HepG2 (cell line): Measurements from ENCODE around the gene RAB18. TPM values are rescaled to one million over a fixed set of nuclear protein-coding genes. Genes with fewer than 3 reads are reported as not detected.

Experiments
- DNMT1 ChIP-seq: sonication (generic); formaldehyde crosslinking; IDR thresholded peaks from 2 replicates; pipeline ENCODE4 v1.5.1; 2020; ENCODE audit warnings: mild to moderate bottlenecking, missing genetic modification reagents
- FOXP1 ChIP-seq, 2 experiments: fragments of 450-650 bp in 1 of 2; IDR thresholded peaks; 2 replicates each; pipeline ENCODE4 v1.6.1; 2017 to 2018; ENCODE audit warnings: antibody characterized with exemption in 1 of 2
- HNRNPLL ChIP-seq: fragments of 200-400 bp; formaldehyde crosslinking; IDR thresholded peaks from 2 replicates; pipeline ENCODE4 v1.6.1; 2017; ENCODE audit warnings: mild to moderate bottlenecking, low read depth, low read length; ENCODE audit not compliant: poor library complexity, severe bottlenecking
- MXI1 ChIP-seq: IDR thresholded peaks from 3 replicates; pipeline ENCODE4 v1.6.1; 2012; ENCODE audit warnings: low read depth, low read length, inconsistent platforms, borderline replicate concordance
- REPIN1 ChIP-seq: sonication (generic); formaldehyde crosslinking; IDR thresholded peaks from 2 replicates; pipeline ENCODE4 v1.8.0; 2022; ENCODE audit warnings: missing genetic modification reagents, low read depth, mild to moderate bottlenecking, borderline replicate concordance
- RORA ChIP-seq: sonication (generic); formaldehyde crosslinking; IDR thresholded peaks from 2 replicates; pipeline ENCODE4 v1.5.0; 2020; ENCODE audit warnings: mild to moderate bottlenecking, missing genetic modification reagents, moderate library complexity
- SRSF9 ChIP-seq: fragments of 200-400 bp; formaldehyde crosslinking; IDR thresholded peaks from 2 replicates; pipeline ENCODE4 v1.6.1; 2018; ENCODE audit warnings: borderline replicate concordance, mild to moderate bottlenecking, low read depth, low read length; ENCODE audit not compliant: insufficient read depth, poor library complexity, severe bottlenecking
- TP53 ChIP-seq: sonication (generic); formaldehyde crosslinking; conservative IDR thresholded peaks from 2 replicates; pipeline ENCODE4 v1.4.0; 2020; ENCODE audit warnings: missing genetic modification reagents
- ZBTB38 ChIP-seq: sonication (generic); formaldehyde crosslinking; IDR thresholded peaks from 2 replicates; pipeline ENCODE4 v1.5.1; 2020; ENCODE audit warnings: mild to moderate bottlenecking, missing genetic modification reagents
- ZFP90 ChIP-seq: sonication (generic); formaldehyde crosslinking; IDR thresholded peaks from 2 replicates; pipeline ENCODE4 v1.8.0; 2022; ENCODE audit warnings: missing genetic modification reagents, mild to moderate bottlenecking, inconsistent platforms, borderline replicate concordance
- ZKSCAN5 ChIP-seq: sonication (generic); formaldehyde crosslinking; IDR thresholded peaks from 2 replicates; pipeline ENCODE4 v1.5.1; 2020; ENCODE audit warnings: mild to moderate bottlenecking, missing genetic modification reagents
- ZNF264 ChIP-seq: sonication (generic); formaldehyde crosslinking; IDR thresholded peaks from 2 replicates; pipeline ENCODE4 v1.4.0; 2020; ENCODE audit warnings: missing genetic modification reagents
- ZNF326 ChIP-seq: sonication (generic); formaldehyde crosslinking; IDR thresholded peaks from 2 replicates; pipeline ENCODE4 v1.4.0; 2020; ENCODE audit warnings: missing genetic modification reagents, borderline replicate concordance
- ZNF333 ChIP-seq: sonication (generic); formaldehyde crosslinking; IDR thresholded peaks from 2 replicates; pipeline ENCODE4 v1.4.0; 2020; ENCODE audit warnings: mild to moderate bottlenecking, missing genetic modification reagents, borderline replicate concordance
- ZNF674 ChIP-seq: sonication (generic); formaldehyde crosslinking; IDR thresholded peaks from 2 replicates; pipeline ENCODE4 v1.5.0; 2020; ENCODE audit warnings: low read depth, mild to moderate bottlenecking, missing genetic modification reagents
- ZNF703 ChIP-seq: sonication (generic); formaldehyde crosslinking; IDR thresholded peaks from 2 replicates; pipeline ENCODE4 v1.5.1; 2020; ENCODE audit warnings: missing genetic modification reagents, mild to moderate bottlenecking, moderate library complexity, borderline replicate concordance
- ZNF747 ChIP-seq: sonication (generic); formaldehyde crosslinking; IDR thresholded peaks from 2 replicates; pipeline ENCODE4 v1.8.1; 2023; ENCODE audit warnings: missing genetic modification reagents, mild to moderate bottlenecking, borderline replicate concordance
- ZNF780A ChIP-seq: sonication (generic); formaldehyde crosslinking; IDR thresholded peaks from 2 replicates; pipeline ENCODE4 v1.8.0; 2022; ENCODE audit warnings: mild to moderate bottlenecking, missing genetic modification reagents, moderate library complexity
- polyA plus RNA-seq, 8 experiments: library from polyadenylated mRNA; depleted of rRNA in 3 of 8; stranded (reverse) in 7 of 8; unstranded in 1 of 8; fragments of >200 nt; fragmentation: Illumina TruSeq in 4 of 8; extraction: Trizol in 4 of 8; gene quantifications; 2 replicates each; pipeline versions ENCODE4 v1.2.1 to v1.2.3, GENCODE V29; 2011 to 2016; ENCODE audit warnings: low read depth in 4 of 8, missing spikeins in 1 of 8, mixed read lengths in 1 of 8; ENCODE audit not compliant: insufficient read depth in 1 of 8
- total RNA-seq, 5 experiments: library from RNA; depleted of rRNA; stranded (reverse); fragments of >200 nt; fragmentation: Illumina TruSeq; extraction: Trizol; gene quantifications; 2 replicates each; pipeline ENCODE4 v1.2.3, GENCODE V29; 2016; ENCODE audit warnings: low read depth in 1 of 5
- TF ChIP-seq, protein P1 (sequence below): sonication (generic); formaldehyde crosslinking; IDR thresholded peaks from 2 replicates; pipeline ENCODE4 v1.4.0; 2020; ENCODE audit warnings: missing genetic modification reagents, borderline replicate concordance
- TF ChIP-seq, protein P2 (sequence below): sonication (generic); formaldehyde crosslinking; IDR thresholded peaks from 2 replicates; pipeline ENCODE4 v1.8.1; 2023; ENCODE audit warnings: mild to moderate bottlenecking, missing genetic modification reagents
- TF ChIP-seq, protein P3 (sequence below): sonication (generic); formaldehyde crosslinking; IDR thresholded peaks from 2 replicates; pipeline ENCODE4 v1.4.0; 2020; ENCODE audit warnings: missing genetic modification reagents, borderline replicate concordance

The RAB18 gene
- total and polyA plus RNA-seq, 2 of the 13 experiments (the other 11 are each of a cell fraction or from before 2014, with no cell fraction given) = 22.3 to 69.1 TPM

DNA sequence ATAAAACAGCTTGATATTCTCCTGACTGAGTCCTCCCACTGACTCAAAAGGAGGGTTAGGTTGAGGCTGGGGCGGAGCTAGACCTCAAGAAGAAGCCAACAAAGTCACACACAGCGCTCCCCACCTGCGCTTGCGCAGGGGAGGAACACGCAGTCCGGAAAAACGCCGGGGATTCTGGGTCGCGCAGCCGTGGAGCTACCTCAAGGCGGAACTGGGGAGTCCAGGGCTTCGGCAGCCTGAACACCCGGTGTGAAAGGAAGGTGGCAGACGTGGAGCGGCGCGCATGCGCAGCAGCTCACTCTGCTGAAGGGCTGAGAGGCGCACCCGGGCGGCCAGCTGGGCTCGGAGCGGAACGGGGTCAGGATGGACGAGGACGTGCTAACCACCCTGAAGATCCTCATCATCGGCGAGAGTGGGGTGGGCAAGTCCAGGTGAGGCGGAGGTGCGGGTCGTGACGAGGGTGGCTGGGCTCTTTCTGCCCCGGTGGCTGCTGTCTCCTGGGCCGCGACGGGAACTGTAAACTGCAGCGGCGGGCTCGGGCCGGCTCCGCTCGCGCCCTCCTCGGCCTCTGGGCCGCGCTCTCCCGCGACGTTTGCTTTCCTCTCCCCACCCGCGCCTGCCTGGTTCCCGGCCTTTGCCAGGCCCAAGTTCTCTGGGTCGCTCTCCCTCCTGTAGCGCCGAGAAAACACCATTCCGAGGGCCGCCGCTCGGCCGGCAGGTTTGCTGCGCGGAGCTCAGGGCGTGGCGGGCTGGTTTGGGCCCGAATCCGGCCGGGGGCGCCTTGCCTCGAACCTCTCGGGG is at the start of gene RAB18 (continued):
- TF ChIP-seq, protein P1, sequence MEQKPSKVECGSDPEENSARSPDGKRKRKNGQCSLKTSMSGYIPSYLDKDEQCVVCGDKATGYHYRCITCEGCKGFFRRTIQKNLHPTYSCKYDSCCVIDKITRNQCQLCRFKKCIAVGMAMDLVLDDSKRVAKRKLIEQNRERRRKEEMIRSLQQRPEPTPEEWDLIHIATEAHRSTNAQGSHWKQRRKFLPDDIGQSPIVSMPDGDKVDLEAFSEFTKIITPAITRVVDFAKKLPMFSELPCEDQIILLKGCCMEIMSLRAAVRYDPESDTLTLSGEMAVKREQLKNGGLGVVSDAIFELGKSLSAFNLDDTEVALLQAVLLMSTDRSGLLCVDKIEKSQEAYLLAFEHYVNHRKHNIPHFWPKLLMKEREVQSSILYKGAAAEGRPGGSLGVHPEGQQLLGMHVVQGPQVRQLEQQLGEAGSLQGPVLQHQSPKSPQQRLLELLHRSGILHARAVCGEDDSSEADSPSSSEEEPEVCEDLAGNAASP (CRISPR knock-in tag) = peak; percentile 45; the same call in 1 of the 2 replicates
- no peak; the same call in 1 of the 2 replicates for TF ChIP-seq TP53 (CRISPR knock-in tag)
- TF ChIP-seq MXI1 = peak; percentile 53; the same call in 1 of the 3 replicates
- 0 out of 2 replicates have a peak, but pooled peaks have one; percentile 33 for TF ChIP-seq ZKSCAN5 (CRISPR knock-in tag)
- TF ChIP-seq FOXP1 (IDR thresholded peaks at IDR 0.05) = no peak
- no peak for TF ChIP-seq FOXP1 (CRISPR knock-in tag; IDR thresholded peaks at IDR 0.05)
- TF ChIP-seq ZNF326 = no peak
- no peak for TF ChIP-seq RORA (CRISPR knock-in tag)
- peak; percentile 82; the same call in 1 of the 2 replicates for TF ChIP-seq ZNF703
- peak; percentile 73 for TF ChIP-seq HNRNPLL
- TF ChIP-seq ZNF333 (CRISPR knock-in tag) = no peak
- peak; percentile 31 for TF ChIP-seq ZNF264 (CRISPR knock-in tag)
- TF ChIP-seq, protein P2, sequence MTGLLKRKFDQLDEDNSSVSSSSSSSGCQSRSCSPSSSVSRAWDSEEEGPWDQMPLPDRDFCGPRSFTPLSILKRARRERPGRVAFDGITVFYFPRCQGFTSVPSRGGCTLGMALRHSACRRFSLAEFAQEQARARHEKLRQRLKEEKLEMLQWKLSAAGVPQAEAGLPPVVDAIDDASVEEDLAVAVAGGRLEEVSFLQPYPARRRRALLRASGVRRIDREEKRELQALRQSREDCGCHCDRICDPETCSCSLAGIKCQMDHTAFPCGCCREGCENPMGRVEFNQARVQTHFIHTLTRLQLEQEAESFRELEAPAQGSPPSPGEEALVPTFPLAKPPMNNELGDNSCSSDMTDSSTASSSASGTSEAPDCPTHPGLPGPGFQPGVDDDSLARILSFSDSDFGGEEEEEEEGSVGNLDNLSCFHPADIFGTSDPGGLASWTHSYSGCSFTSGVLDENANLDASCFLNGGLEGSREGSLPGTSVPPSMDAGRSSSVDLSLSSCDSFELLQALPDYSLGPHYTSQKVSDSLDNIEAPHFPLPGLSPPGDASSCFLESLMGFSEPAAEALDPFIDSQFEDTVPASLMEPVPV (CRISPR knock-in tag) = 0 out of 2 replicates have a peak, but pooled peaks have one; percentile 58
- TF ChIP-seq REPIN1 (CRISPR knock-in tag) = peak; percentile 79
- peak; percentile 81; the same call in 1 of the 2 replicates for TF ChIP-seq DNMT1 (CRISPR knock-in tag)
- TF ChIP-seq SRSF9 = no peak
- TF ChIP-seq ZNF780A (CRISPR knock-in tag) = no peak
- TF ChIP-seq ZFP90 (CRISPR knock-in tag) = peak; percentile 92
- TF ChIP-seq, protein P3, sequence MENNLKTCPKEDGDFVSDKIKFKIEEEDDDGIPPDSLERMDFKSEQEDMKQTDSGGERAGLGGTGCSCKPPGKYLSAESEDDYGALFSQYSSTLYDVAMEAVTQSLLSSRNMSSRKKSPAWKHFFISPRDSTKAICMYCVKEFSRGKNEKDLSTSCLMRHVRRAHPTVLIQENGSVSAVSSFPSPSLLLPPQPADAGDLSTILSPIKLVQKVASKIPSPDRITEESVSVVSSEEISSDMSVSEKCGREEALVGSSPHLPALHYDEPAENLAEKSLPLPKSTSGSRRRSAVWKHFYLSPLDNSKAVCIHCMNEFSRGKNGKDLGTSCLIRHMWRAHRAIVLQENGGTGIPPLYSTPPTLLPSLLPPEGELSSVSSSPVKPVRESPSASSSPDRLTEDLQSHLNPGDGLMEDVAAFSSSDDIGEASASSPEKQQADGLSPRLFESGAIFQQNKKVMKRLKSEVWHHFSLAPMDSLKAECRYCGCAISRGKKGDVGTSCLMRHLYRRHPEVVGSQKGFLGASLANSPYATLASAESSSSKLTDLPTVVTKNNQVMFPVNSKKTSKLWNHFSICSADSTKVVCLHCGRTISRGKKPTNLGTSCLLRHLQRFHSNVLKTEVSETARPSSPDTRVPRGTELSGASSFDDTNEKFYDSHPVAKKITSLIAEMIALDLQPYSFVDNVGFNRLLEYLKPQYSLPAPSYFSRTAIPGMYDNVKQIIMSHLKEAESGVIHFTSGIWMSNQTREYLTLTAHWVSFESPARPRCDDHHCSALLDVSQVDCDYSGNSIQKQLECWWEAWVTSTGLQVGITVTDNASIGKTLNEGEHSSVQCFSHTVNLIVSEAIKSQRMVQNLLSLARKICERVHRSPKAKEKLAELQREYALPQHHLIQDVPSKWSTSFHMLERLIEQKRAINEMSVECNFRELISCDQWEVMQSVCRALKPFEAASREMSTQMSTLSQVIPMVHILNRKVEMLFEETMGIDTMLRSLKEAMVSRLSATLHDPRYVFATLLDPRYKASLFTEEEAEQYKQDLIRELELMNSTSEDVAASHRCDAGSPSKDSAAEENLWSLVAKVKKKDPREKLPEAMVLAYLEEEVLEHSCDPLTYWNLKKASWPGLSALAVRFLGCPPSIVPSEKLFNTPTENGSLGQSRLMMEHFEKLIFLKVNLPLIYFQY = peak; percentile 65
- 0 out of 2 replicates have a peak, but pooled peaks have one; percentile 71 for TF ChIP-seq ZNF674 (CRISPR knock-in tag)
- TF ChIP-seq ZBTB38 = peak; percentile 80; the same call in 1 of the 2 replicates
- TF ChIP-seq ZNF747 (CRISPR knock-in tag) = peak; percentile 66
